ENCODE results near the gene NCAPD3. TPM values are rescaled to one million over a fixed set of nuclear protein-coding genes. Genes with fewer than 3 reads are reported as not detected.

NCAPD3 gene
- total and polyA plus RNA-seq, 2 of the 13 experiments (the other 11 are each of a cell fraction or from before 2014, with no cell fraction given), result 20.7 to 25.6 TPM

DNA sequence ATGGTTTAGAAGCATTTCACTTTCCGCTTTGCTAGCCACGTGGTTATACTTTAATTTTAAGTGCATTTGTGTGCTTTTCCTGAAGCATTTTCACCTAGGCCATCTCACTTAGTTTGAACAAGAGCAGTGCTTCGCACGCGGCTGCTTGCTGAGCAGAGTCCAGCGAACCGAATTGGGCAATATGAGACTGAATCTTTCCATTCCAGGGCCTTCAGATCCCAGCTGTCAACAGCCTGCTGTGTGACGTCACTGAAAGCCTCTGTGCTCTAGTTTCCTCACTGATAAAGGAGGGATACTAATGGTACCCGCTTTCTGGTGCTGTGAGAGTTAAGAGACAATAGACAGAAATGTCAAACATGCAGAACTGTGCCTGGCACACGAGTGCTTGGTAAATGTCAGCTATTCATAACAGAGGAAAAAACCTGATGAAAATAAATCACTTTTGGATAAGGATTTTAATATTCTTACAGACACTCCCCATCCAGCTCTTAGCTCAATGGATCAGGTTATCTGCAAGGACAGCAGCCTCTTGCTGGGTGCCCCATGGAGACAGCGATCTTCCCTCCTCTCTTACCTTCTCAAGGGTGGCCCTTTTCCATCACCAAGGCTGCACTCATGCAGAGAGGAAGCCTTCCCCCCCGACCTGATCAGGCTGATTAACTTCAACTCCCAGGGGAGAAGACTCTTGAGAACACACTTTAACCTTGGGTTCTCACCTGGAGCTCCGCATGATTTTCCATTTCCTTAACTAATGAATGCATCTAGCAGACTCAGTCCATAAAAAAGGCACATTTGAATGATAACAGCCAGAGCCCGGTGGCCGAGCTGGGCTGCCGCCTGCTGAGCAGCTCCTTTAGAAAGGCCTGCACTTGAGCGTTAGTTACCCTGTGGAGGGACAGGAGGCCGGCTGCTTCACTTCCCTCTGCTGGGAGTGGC lies 48.9 kb upstream of the NCAPD3 start (continued):
- TF ChIP-seq ZNF451 (CRISPR knock-in tag; IDR thresholded peaks at IDR 0.05) (no peak), BCL6 (CRISPR knock-in tag; IDR thresholded peaks at IDR 0.05) (peak; percentile 80), ZC3H13 (CRISPR knock-in tag; IDR thresholded peaks at IDR 0.05) (no peak), ZBTB38 (CRISPR knock-in tag; IDR thresholded peaks at IDR 0.05) (no peak), MIER3 (CRISPR knock-in tag; IDR thresholded peaks at IDR 0.05; ENCODE audit: borderline replicate concordance) (peak; percentile 56; the same call in 1 of the 2 replicates), ZNF124 (CRISPR knock-in tag; IDR thresholded peaks at IDR 0.05) (peak; percentile 73; the same call in 1 of the 2 replicates), CHD2 (IDR thresholded peaks at IDR 0.05; ENCODE audit: low read depth, low read length) (no peak), HMG20A (CRISPR knock-in tag; IDR thresholded peaks at IDR 0.05; ENCODE audit: borderline replicate concordance) (peak; percentile 44; the same call in 1 of the 2 replicates), CHD4 (IDR thresholded peaks at IDR 0.05; ENCODE audit: borderline replicate concordance, low read length) (no peak), ZFP62 (CRISPR knock-in tag; IDR thresholded peaks at IDR 0.05) (no peak), ZNF589 (CRISPR knock-in tag; conservative IDR thresholded peaks at IDR 0.05) (no peak), HNF4G (IDR thresholded peaks at IDR 0.05; ENCODE audit: borderline replicate concordance, low read depth, low read length) (peak; percentile 63), HNF4G (CRISPR knock-in tag; IDR thresholded peaks at IDR 0.05; ENCODE audit: borderline replicate concordance, low read depth) (0 out of 2 replicates have a peak, but pooled peaks have one; percentile 43), FOSL1 (CRISPR knock-in tag; IDR thresholded peaks at IDR 0.05; ENCODE audit: borderline replicate concordance) (no peak), CREM (IDR thresholded peaks at IDR 0.05) (peak; percentile 78), CREM (CRISPR knock-in tag; IDR thresholded peaks at IDR 0.05) (no peak), KAT2B (IDR thresholded peaks at IDR 0.05; ENCODE audit: borderline replicate concordance, low read depth, low read length) (no peak)
- TF ChIP-seq, protein P1, sequence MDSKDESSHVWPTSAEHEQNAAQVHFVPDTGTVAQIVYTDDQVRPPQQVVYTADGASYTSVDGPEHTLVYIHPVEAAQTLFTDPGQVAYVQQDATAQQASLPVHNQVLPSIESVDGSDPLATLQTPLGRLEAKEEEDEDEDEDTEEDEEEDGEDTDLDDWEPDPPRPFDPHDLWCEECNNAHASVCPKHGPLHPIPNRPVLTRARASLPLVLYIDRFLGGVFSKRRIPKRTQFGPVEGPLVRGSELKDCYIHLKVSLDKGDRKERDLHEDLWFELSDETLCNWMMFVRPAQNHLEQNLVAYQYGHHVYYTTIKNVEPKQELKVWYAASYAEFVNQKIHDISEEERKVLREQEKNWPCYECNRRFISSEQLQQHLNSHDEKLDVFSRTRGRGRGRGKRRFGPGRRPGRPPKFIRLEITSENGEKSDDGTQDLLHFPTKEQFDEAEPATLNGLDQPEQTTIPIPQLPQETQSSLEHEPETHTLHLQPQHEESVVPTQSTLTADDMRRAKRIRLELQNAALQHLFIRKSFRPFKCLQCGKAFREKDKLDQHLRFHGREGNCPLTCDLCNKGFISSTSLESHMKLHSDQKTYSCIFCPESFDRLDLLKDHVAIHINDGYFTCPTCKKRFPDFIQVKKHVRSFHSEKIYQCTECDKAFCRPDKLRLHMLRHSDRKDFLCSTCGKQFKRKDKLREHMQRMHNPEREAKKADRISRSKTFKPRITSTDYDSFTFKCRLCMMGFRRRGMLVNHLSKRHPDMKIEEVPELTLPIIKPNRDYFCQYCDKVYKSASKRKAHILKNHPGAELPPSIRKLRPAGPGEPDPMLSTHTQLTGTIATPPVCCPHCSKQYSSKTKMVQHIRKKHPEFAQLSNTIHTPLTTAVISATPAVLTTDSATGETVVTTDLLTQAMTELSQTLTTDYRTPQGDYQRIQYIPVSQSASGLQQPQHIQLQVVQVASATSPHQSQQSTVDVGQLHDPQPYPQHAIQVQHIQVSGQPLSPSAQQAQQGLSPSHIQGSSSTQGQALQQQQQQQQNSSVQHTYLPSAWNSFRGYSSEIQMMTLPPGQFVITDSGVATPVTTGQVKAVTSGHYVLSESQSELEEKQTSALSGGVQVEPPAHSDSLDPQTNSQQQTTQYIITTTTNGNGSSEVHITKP (CRISPR knock-in tag; IDR thresholded peaks at IDR 0.05; ENCODE audit: low read depth), result no peak
- TF ChIP-seq, protein P2, sequence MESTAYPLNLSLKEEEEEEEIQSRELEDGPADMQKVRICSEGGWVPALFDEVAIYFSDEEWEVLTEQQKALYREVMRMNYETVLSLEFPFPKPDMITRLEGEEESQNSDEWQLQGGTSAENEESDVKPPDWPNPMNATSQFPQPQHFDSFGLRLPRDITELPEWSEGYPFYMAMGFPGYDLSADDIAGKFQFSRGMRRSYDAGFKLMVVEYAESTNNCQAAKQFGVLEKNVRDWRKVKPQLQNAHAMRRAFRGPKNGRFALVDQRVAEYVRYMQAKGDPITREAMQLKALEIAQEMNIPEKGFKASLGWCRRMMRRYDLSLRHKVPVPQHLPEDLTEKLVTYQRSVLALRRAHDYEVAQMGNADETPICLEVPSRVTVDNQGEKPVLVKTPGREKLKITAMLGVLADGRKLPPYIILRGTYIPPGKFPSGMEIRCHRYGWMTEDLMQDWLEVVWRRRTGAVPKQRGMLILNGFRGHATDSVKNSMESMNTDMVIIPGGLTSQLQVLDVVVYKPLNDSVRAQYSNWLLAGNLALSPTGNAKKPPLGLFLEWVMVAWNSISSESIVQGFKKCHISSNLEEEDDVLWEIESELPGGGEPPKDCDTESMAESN (CRISPR knock-in tag; conservative IDR thresholded peaks at IDR 0.05), result no peak
- TF ChIP-seq, protein P3, sequence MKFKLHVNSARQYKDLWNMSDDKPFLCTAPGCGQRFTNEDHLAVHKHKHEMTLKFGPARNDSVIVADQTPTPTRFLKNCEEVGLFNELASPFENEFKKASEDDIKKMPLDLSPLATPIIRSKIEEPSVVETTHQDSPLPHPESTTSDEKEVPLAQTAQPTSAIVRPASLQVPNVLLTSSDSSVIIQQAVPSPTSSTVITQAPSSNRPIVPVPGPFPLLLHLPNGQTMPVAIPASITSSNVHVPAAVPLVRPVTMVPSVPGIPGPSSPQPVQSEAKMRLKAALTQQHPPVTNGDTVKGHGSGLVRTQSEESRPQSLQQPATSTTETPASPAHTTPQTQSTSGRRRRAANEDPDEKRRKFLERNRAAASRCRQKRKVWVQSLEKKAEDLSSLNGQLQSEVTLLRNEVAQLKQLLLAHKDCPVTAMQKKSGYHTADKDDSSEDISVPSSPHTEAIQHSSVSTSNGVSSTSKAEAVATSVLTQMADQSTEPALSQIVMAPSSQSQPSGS (CRISPR knock-in tag; IDR thresholded peaks at IDR 0.05), result peak; percentile 83
- TF ChIP-seq, protein P4, sequence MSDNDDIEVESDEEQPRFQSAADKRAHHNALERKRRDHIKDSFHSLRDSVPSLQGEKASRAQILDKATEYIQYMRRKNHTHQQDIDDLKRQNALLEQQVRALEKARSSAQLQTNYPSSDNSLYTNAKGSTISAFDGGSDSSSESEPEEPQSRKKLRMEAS (IDR thresholded peaks at IDR 0.05), result peak; percentile 89
- TF ChIP-seq, protein P5, sequence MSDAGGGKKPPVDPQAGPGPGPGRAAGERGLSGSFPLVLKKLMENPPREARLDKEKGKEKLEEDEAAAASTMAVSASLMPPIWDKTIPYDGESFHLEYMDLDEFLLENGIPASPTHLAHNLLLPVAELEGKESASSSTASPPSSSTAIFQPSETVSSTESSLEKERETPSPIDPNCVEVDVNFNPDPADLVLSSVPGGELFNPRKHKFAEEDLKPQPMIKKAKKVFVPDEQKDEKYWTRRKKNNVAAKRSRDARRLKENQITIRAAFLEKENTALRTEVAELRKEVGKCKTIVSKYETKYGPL (CRISPR knock-in tag; IDR thresholded peaks at IDR 0.05), result no peak
